ENCODE data around the gene BTBD8.

DNA sequence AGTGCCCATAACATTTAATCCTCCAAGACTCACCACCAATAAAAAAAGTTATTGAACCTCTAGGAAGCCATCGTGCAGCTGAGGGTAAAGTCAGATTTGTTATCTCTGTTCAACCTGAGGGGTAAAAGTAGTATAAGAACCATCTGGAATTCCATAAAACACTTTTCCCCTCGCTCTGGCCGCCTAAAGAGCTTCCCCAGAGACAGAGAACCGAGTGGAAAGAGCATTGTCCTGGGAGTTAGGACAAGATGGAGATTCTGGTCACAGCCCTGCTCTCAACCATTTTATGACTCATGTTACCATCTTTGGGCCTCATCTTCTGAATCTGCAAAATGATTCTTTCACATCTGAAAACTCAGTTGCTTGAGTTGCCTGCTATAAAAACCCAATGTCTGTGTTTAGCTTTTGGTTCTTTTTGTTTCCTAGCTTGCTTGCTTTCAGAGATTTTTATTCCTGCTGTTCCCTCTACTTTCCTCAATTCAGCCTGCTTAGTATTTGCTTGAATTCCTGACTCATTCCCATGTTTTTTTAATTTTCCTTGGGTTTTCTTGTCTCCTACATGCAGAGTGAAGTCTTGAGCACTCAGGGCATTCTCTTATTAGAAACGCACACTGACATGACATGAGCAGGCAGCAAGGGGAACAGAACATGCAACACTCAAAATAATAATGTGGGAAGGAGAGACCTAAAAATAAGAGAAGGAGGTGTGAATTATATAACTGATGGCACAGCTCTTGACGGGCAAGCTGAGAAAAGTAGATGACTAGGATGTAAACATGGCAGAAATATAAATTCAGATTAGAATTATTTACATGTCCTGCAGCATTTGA is 48.6 kb upstream of the BTBD8 start:
- TF ChIP-seq, protein P1, sequence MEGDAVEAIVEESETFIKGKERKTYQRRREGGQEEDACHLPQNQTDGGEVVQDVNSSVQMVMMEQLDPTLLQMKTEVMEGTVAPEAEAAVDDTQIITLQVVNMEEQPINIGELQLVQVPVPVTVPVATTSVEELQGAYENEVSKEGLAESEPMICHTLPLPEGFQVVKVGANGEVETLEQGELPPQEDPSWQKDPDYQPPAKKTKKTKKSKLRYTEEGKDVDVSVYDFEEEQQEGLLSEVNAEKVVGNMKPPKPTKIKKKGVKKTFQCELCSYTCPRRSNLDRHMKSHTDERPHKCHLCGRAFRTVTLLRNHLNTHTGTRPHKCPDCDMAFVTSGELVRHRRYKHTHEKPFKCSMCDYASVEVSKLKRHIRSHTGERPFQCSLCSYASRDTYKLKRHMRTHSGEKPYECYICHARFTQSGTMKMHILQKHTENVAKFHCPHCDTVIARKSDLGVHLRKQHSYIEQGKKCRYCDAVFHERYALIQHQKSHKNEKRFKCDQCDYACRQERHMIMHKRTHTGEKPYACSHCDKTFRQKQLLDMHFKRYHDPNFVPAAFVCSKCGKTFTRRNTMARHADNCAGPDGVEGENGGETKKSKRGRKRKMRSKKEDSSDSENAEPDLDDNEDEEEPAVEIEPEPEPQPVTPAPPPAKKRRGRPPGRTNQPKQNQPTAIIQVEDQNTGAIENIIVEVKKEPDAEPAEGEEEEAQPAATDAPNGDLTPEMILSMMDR (IDR thresholded peaks at IDR 0.05), result no peak
- TF ChIP-seq EP300 (IDR thresholded peaks at IDR 0.05), result no peak

Data from suprapubic skin (tissue), 3 donors.